RPMI8226 (cell line): Measurements from ENCODE around the gene CITED1.

ENCODE experiments used
- DNase-seq: peaks from one replicate; pipeline ENCODE4 v3.0.0-alpha.2; 2015

Gene CITED1

DNA sequence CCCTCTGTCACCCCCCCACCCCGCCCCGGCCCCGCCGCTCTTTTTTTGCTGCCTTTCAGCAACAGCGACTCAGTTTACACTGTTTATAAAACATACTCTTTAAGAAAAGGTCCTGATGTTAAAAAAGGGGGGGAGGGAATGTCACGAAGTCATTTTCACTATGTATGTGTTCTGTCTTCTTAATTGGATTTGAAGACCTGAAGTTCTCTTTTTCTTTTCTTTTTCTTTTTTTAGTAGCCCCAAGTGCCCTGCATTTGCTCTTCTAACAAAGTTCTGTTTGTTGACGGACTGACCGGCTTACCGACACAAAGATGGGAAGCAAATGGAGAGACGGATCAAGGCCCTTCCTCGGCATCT lies 2.5 kb upstream of the CITED1 start:
- DNase-seq, result no peak

DNA sequence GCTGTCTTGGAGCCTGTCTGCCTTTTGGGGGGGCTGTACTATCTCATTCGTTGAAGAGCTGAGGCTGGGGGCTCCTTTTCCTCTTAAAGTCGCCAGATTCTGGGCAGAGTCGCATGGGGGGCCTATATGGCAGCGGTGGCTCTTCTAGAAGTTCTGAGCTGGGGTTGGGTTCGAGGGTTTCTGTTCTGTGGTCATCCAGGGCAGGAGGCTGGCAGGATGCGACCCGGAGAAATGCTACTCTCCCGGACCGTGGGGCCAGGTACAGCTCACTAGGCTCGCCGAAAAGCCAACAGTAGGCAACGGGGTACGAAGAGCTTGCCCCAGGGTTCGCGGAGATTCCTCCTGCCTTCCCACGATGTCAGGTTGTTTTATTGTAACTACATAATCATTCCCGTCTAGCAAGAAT lies 1.9 kb upstream of the CITED1 start:
- DNase-seq, result no peak

DNA sequence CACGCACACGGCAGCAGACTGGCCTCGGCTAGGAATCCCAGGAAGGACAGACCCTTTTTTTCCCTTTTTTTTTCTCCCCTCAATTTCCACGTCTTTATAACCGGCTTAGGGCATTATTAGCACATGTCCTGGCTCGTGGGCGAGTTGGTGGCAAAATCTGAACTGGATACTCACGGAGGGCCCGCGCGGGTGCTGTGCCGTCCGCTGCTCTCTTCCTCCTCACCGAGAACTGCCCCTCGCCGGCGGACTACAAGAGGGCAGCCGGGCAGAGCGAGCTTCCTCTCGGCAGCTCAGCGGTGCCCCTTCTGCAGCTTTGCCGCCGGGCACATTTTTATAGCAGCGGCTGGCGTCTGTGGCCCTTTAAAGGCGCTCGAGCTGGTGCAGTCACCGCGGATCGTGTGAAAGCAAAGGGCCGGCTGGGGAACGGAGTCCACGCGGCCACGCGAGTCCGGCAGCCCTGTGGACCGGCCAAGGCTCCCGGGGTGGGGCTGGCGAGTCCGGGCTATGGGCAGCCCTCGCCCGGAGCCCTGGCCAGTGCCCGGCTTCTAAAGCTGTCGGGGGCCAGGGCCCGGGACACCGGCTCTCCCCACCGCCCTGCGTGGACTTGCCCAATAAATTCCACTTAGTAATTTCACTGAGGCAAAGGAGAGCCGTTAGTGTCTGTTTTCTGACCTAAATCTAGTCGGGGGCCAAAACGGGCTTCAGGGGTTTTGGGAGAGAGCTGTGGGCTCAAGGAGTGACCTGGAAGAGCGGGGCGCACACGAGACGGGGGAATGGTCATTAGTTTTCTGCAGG lies 1.3 kb upstream of the CITED1 start:
- peak; percentile 73 for DNase-seq

DNA sequence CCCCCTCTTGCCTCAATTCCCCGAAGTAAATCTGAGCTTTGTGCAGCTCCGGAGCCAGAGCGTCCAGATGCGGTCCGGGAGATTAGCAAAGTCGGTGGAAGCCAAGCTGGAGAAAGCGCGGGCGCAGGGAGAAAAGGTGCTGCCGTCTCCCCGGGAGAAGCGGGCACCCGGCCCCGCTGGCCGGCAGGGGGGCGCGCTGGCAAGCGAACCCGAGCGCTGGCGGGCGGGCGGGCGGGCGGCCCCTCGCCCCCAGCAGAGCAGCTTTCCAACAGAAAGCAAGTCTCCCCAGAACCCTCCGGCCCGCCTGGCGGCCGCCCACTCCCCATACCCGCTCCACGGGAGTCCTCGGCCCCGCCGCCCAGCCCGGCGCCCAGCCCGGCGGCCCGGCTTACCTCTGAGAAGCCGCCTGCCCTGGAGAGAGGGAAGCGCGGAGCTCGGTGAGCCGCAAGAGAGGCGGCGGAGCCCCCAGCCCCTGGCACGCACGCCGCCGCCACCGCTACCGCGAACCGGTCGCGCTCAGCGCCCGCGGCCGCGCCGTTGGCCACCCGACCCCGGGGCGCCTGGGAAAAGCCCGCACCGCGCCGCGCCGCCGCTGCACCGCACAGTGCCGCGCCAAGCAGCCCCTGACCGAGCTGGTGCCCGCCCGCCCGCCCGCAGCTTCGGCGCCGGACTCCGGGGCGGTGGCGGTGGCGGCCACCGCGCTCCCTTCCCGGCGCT lies 529 bp upstream of the CITED1 start:
- peak; percentile 18 for DNase-seq

DNA sequence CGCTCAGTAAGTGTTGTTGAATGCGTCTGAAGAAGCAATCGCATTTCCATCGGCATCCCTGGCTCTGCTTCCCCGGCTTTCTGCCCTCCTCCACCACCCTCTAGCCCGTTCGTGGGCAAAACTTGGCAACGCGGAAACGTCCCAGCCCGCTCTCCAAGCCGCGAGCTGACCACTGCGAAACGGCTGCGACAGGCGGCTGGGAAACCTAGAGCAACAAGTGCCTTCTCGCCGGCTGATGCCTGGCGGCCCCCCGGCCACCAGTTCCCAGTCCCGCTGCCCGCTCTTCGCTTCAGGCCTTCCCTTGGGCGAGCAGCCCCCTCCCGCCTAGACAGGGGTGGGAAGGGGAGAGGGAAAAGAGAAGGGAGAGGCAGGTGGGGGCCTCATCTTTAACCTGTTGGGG lies 837 bp downstream of the CITED1 start:
- DNase-seq, result no peak

DNA sequence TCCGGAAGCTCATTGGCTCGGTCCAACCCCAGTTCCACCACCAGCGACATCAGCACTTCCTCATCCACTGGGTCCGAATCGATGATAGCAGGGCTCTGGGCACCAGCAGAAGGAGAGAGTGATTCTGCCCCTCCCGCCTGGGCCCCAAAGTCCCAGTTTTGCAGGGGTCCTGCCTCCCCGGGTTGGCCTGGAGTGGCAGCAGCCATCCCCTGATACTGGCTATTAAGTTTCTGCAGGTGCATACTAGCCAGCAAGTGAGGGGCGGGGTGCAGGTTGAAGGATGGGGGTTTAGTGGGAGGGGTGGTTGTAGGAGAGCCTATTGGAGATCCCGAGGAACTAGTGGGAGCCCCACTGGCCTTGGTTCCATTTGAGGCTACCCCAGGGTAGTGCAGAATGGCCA lies 3.9 kb downstream of the CITED1 start:
- DNase-seq, result no peak

DNA sequence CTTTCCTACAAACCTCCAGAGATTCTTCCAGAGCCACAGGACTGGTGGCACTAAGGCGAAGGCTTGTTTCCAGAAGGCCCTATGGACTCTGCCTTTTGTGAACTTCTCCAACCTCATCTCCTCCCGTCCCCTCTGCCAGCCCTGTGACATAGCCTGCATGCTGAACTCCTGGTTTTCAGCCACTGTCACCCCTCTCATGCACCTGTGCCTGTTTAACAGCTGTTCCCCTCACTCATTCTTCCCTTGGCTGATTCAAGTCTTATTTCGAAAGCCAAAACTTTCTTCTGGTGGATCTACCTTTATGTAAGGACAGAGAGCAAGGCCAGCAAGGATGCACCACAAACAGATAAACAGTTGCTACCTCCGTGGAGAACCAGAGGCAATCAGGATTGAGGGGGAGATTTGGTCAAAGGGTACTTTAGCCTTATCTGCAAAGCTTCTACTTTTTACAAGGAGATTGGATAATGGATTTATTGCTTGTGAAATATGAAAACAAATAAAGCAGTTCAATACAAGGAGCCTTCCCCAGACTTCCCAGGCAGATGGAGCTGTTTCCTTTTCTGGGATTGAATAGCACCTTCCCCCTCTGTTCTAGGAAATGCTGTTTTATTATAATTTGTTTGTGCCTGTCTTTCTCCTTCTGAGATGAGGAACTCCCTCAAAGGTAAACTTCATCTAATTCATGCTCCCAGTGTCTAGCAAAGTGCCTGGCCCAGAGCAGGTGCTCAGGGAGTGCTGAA lies 5.7 kb downstream of the CITED1 start:
- DNase-seq, result no peak

DNA sequence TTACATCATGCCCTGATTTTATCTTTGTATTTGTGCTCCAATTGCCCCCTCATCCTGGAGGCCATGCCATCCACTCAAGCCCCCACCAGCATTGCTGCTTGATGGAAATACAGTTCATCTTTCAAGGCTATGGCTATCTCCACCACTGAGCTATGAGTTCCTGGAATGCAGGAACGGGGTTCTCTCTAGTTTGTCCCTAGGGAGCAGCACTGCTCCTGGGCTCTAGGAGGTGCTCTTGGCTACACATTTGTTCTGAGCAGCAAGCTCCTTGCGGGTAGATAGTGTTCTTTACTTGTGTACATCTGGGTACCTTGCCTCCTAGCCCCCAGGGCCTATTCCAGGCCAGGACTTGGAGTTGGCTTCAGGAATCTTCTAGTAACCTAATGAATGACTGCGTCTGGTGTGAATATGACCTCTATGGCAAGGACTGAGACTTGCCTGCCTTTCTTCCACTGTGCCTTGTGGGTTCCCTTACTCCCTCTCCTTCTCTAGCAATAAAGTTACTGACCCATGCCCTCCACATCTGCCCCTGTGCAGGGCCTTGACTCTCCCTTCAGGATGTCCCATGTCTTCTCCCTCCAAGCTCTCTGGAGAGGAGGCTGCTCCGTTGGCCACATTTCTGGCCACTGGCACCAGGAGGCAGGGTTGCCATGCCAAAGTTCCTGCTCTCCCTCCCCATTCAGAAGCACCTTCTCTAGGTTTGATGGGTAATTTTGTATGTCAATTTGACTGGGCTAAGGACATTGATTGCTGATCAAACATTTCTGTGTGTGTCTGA lies 7.6 kb downstream of the CITED1 start:
- peak; percentile 17 for DNase-seq

DNA sequence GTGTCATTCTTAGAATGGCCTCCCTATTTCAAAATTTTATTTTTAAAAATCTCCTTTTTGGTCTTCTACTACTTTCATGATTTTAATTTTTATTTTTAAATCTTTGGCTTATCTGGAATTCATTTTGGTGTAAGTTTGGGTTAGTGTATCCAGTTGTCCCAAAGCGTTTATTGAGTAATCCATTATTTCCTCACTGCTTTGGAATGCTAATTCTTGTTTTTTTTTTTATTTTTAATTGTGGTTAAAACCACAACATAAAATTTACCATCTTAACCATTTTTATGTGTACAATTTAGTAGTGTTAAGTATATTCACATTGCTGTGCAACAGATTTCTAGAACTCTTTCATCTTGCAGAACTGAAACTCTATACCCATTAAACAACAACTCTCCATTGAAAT lies 8.7 kb downstream of the CITED1 start:
- no peak for DNase-seq

DNA sequence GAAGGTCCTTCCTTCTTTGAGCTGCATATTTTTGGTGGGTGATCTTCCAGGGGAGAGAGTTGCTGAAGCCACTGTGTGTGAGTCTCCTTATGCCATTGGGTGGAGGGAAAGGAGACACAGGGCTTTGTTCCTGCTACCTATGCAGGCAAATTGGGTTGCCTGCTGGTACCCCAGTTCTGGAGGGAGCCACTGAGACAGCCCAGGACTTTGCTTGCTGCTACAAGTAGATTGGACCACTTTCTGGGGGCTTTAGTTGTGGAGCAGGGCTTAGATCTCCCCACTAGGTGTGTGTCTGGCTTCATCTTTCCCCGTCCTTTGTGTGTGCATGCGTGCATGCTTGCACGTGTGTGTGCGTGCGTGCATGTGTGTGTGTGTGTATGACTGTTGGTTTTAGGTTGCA lies 10.0 kb downstream of the CITED1 start:
- DNase-seq, result no peak

DNA sequence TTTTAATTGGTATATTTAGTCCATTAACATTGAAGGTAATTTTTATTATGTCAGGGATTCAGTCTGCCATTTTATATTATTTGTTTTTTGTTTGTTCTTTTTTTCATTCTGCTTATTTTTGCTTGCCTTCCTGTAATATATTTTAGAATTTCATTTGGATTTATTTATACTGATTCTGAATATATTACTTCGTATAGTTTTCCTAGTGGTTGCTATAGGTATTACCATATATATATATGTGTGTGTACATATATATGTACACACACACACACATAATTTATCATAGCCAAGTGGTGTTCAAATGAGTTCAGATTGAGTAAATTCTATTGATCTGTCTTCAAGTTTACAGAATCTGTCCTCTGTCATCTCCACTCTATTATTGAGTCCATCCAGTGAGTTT lies 11.2 kb downstream of the CITED1 start:
- no peak for DNase-seq

DNA sequence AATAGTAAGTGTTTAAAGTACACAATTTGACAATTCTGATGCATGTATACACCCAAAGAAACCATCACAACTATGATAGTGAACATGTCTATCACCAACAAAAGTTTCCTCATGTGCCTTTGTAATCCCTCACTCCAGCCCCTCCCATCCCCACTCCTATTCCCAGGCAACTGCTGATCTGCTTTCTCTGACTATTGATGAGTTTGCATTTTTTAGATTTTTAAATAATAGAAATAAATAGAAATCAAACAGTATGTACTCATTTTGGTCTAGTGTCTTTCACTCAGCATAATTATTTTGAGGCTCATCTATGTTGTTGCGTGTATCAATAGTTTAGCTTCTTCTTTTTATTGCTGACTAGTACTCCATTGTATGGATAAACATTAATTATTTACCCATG lies 23.4 kb downstream of the CITED1 start:
- no peak for DNase-seq

DNA sequence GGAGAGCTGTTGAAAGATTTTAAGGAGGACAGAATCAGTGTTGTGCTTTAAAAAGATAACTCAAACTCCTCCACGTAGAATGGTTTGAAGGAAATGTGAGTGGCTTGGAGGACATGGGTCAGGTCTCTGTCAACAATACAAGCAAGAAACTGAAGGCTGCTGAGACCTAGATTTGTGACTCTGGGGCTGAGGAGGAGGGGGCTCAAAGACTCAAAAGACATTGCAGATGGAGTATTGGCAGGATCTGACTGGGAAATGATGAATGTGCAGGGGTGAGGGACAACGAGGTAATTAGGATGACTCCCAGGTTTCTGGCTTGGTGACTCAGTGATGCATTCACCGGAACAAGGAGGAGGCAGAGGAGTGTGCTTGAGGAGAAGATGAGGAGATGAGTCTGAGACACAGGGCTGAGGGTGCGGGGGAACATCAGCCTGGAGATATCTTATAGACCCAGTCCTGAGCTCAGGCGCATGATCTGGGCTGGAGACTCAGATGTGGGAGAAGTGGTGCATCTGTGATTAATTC lies 25.3 kb downstream of the CITED1 start:
- no peak for DNase-seq

DNA sequence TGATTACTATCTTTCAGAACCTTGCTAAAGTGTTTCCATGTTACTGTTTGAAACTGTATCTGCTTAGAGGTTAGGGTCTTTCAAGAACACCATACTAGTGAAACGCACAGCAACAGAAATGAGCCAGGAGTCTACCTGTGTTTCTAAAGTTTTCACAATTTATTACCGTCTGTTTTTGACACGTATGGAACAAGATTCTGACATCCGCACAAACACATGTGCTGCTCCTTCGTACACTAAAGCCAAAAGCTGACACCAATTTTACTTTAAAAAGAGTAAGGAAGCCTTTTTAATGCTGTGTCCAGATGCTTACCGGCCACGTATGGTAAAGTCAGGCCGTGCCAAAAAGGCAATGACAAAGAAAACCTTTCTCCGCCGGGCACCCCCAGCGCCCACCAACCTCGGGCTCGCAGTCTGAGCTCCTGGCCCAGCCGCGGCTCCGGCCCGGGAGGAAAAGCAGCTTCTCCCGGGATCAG lies 29.2 kb downstream of the CITED1 start:
- no peak for DNase-seq

DNA sequence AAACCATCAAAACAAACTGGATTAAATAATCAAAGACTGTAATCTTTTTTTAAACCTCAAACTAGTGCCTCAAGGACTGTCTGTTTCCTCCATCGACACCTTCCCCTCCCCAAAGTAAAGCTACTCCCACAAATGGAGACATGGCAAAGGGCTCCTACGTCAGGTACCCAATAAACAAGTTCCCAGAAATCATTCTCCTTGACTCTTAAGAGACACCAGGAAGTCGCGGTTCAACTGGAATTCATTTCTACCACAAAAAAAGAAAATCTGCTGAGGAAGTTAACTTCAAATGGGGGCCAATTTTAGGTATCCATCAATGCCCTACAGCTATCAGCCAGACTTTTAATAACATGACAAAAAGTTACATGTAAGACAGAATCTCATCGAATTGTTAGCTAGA lies 31.2 kb downstream of the CITED1 start:
- DNase-seq, result no peak

DNA sequence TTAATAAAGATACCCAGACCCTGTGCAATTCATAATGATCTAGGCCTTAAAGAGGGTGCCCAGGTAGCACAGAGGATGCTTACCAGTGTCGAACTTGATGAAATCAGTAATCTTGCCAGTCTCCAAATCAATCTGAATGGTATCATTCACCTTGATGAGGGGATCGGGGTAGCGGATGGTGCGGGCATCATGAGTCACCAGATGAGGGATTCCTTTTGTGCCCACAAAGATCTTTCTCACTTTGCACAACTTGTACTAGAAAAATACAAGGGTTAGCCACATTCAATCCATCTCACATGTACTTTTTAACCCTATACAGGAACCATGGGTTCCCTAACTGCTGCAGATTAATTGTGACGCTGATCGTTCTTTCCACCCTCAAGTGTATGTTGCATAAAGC lies 32.0 kb downstream of the CITED1 start:
- DNase-seq, result no peak

DNA sequence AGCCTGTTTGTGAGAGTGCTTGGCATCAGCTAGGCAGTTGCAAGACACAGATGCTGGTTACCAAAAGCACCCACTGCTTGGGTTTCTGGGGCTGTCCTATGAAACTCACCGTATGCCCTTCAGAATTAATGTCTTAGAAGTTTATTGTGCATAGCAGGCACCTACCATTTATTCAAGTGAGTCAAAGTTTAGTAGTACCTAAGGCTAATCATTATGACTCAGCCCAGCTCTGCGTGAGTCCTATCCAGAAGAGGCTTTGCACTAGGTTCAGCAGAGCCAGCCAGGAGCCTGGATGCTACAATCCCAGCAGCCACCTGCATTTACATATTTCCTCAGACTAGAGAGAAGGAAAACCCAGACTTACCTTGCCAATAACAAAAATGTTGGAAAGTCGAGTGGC lies 32.8 kb downstream of the CITED1 start:
- DNase-seq, result no peak

DNA sequence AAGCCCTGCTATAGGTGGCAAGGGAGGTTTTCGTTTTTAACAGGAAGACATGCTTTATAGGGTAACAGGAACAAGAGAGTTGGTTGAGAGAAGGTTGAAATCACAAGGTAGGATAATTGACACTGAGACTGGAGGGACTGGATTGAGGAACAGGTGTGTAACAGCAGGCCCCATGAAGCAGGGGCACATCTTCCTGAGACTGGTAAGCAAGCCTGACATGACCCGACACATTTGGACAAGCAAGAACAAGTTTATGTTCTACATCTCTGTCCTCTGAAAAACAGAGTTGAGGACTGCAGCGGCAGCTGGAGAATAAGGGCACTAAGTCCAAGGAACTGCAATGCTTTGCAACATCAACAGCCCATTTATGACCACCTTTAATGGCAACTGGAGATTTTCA lies 33.9 kb downstream of the CITED1 start:
- no peak for DNase-seq

DNA sequence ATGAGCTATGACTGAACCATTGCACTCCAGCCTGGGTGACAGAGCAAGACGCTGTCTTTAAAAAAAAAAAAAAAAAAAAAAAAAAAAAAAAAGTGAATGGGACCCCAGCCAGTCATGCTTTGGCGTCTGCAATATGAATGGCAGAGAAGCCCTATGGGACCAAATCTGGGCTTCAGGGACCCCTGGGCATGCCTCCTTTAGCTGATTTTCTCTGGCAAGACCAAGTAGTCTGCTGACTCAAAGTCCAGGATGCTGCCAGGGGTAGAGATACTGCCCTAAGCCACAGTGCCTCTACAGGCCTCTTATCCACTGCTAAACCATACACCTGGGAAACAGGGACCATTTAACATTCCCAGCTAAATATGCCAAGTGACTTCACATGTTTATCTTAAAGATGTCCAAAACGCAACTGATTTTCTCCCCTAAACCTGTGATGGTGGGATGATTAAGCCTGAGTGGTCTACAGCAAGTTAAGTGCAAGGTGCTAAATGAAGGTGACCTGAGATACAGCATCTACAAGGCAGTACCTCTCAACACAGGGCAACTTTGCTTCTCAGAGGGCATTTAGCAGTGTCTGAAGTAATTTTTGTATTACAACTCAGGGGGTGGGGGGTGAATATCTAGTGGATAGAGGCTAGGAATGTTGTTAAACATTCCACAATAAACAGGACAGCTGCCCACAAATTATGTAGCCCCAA lies 34.5 kb downstream of the CITED1 start:
- no peak for DNase-seq

DNA sequence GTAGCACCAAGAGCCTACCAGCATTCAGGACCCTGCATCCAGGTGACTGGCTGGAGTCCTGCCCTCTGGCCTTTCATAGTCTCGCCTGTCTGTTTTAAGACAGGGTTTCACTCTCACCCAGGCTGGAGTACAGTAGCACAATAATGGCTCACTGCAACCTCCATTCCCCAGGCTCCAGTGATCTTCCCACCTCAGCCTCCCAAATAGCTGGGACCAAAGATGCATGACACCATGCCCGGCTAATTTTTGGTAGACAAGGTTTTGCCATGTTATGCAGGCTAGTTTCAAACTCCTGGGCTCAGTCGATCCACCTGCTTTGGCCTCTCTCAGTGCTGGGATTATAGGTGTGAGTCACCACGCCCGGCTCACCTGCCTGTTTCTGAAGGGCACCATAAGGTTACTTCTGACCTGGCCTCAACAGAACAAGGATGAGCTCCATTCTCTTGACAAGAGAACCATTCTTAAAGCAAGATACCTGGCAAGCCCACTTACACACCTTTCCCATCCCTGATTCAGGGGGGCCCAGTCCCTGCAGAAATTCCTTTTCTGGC lies 35.3 kb downstream of the CITED1 start:
- no peak for DNase-seq

DNA sequence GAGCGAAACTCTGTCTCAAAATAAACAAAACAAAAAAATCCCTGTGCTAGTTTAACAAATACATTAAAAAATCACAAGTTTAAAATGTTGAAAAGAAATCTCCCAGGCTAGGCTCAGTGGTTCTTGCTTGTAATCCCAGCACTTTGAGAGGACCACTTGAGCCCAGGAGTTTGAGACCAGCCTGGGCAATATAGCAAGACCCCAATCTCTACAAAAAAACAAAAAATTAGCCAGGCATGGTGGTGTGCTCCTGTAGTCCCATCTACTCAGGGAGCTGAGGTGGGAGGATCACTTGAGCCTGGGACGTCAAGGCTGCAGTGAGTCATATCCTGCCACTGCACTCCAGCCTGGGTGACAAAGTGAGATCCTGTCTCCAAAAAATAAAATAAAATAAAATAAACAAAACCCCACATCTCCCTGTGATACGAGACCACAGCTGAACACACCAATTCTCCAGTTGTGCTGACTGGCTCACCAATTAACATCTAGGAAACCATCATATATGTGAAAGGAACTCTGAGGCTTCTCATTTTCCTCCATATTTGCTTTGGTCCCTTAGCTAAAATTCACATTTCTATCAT lies 36.0 kb downstream of the CITED1 start:
- DNase-seq, result no peak
